H9 (cell line): Measurements from ENCODE around the gene SEMA3A. TPM values are rescaled to one million over a fixed set of nuclear protein-coding genes. Genes with fewer than 3 reads are reported as not detected.
A peak's percentile ranks its signal among the peaks of the same experiment; 100 is the strongest.

ENCODE experiments used
- DNase-seq: peaks from one replicate; pipeline ENCODE4 v3.0.0-alpha.2; 2017
- H2AFZ ChIP-seq: one replicate; pipeline ENCODE4 v1.6.1; 2013; ENCODE audit warnings: mild to moderate bottlenecking, low read length, control low read depth, moderate library complexity
- H2AK5ac ChIP-seq: 2 replicates; pipeline ENCODE4 v1.6.1; 2013; ENCODE audit warnings: low read length, control low read depth, mixed read lengths; ENCODE audit not compliant: insufficient read length
- H2BK120ac ChIP-seq: one replicate; pipeline ENCODE4 v1.6.1; 2013; ENCODE audit warnings: low read depth, mild to moderate bottlenecking, low read length, control low read depth, inconsistent platforms; ENCODE audit not compliant: poor library complexity, severe bottlenecking
- H2BK12ac ChIP-seq: 2 replicates; pipeline ENCODE4 v1.6.1; 2013; ENCODE audit warnings: low read length, control low read depth, mixed read lengths, low read depth; ENCODE audit not compliant: insufficient read length
- H2BK15ac ChIP-seq: 2 replicates; pipeline ENCODE4 v1.6.1; 2013; ENCODE audit warnings: low read depth, low read length, control low read depth
- H2BK20ac ChIP-seq: one replicate; pipeline ENCODE4 v1.6.1; 2013; ENCODE audit warnings: low read depth, mild to moderate bottlenecking, low read length, control low read depth, inconsistent platforms; ENCODE audit not compliant: poor library complexity, severe bottlenecking
- H2BK5ac ChIP-seq: 2 replicates; pipeline ENCODE4 v1.6.1; 2013; ENCODE audit warnings: low read length, control low read depth, mixed read lengths; ENCODE audit not compliant: insufficient read length
- H3K14ac ChIP-seq: 2 replicates; pipeline ENCODE4 v1.6.1; 2013; ENCODE audit warnings: low read length, control low read depth; ENCODE audit not compliant: insufficient read depth
- H3K18ac ChIP-seq: 2 replicates; pipeline ENCODE4 v1.6.1; 2013; ENCODE audit warnings: low read depth, mild to moderate bottlenecking, mixed read lengths, low read length, control low read depth; ENCODE audit not compliant: insufficient read length
- H3K23ac ChIP-seq: 2 replicates; pipeline ENCODE4 v1.6.1; 2013; ENCODE audit warnings: low read length, control low read depth, mixed read lengths, low read depth; ENCODE audit not compliant: insufficient read length
- H3K23me2 ChIP-seq: 2 replicates; pipeline ENCODE4 v1.6.1; 2013; ENCODE audit warnings: low read depth, mild to moderate bottlenecking, mixed read lengths, low read length, control low read depth; ENCODE audit not compliant: insufficient read length, poor library complexity, severe bottlenecking
- H3K27ac ChIP-seq: 2 replicates; pipeline ENCODE4 v1.5.1; 2013; ENCODE audit warnings: low read length, control low read depth, mixed read lengths, low read depth; ENCODE audit not compliant: insufficient read length
- H3K27me3 ChIP-seq: 2 replicates; pipeline ENCODE4 v1.6.1; 2013; ENCODE audit warnings: low read length, control low read depth, inconsistent platforms; ENCODE audit not compliant: insufficient read depth
- H3K4ac ChIP-seq: 2 replicates; pipeline ENCODE4 v1.6.1; 2013; ENCODE audit warnings: low read depth, mild to moderate bottlenecking, control low read depth, inconsistent platforms, low read length, moderate library complexity
- H3K4me1 ChIP-seq: 2 replicates; pipeline ENCODE4 v1.6.1; 2013; ENCODE audit warnings: low read length, control low read depth, inconsistent platforms; ENCODE audit not compliant: insufficient read depth
- H3K4me2 ChIP-seq: 2 replicates; pipeline ENCODE4 v1.6.1; 2013; ENCODE audit warnings: low read length, control low read depth, mixed read lengths; ENCODE audit not compliant: insufficient read length, insufficient read depth
- H3K56ac ChIP-seq: 2 replicates; pipeline ENCODE4 v1.6.1; 2013; ENCODE audit warnings: low read depth, mild to moderate bottlenecking, mixed read lengths, low read length, control low read depth; ENCODE audit not compliant: insufficient read length
- H3K79me1 ChIP-seq: 2 replicates; pipeline ENCODE4 v1.6.1; 2013; ENCODE audit warnings: low read depth, mild to moderate bottlenecking, moderate library complexity, low read length, control low read depth, inconsistent platforms; ENCODE audit not compliant: insufficient read depth, poor library complexity, severe bottlenecking
- H3K79me2 ChIP-seq: 2 replicates; pipeline ENCODE4 v1.6.1; 2013; ENCODE audit warnings: low read length, control low read depth, inconsistent platforms; ENCODE audit not compliant: insufficient read depth
- H3K9ac ChIP-seq: 2 replicates; pipeline ENCODE4 v1.6.1; 2013; ENCODE audit warnings: low read length, control low read depth, mixed read lengths; ENCODE audit not compliant: insufficient read length; ENCODE audit errors: extremely low read depth
- H3K9me3 ChIP-seq: one replicate; pipeline ENCODE4 v1.6.1; 2013; ENCODE audit warnings: low read depth, low read length, inconsistent platforms; ENCODE audit not compliant: control insufficient read depth
- H3T11ph ChIP-seq: one replicate; pipeline ENCODE4 v1.6.1; 2013; ENCODE audit warnings: mild to moderate bottlenecking, low read length, control low read depth, inconsistent platforms
- H4K20me1 ChIP-seq: one replicate; pipeline ENCODE4 v1.6.1; 2013; ENCODE audit not compliant: control insufficient read depth, insufficient read length, insufficient read depth
- H4K5ac ChIP-seq: 2 replicates; pipeline ENCODE4 v1.6.1; 2013; ENCODE audit warnings: low read depth, mild to moderate bottlenecking, mixed read lengths, low read length, control low read depth; ENCODE audit not compliant: insufficient read length
- H4K8ac ChIP-seq: replicated peaks from 2 replicates; pipeline ENCODE4 v1.6.1; 2013; ENCODE audit warnings: low read length, control low read depth, mixed read lengths, low read depth; ENCODE audit not compliant: insufficient read length
- H4K91ac ChIP-seq: 2 replicates; pipeline ENCODE4 v1.6.1; 2013; ENCODE audit warnings: low read depth, mild to moderate bottlenecking, moderate library complexity, mixed read lengths, low read length, control low read depth; ENCODE audit not compliant: insufficient read length
- H3K27ac Mint-ChIP-seq, 3 experiments: 2 replicates in 2 of 3; 3 replicates in 1 of 3; pipeline ENCODE4 v1.8.0; 2020 to 2021; ENCODE audit warnings: mixed read lengths in 3 of 3, mild to moderate bottlenecking in 1 of 3, moderate library complexity in 1 of 3
- H3K27me3 Mint-ChIP-seq: 2 replicates; pipeline ENCODE4 v1.8.0; 2021; ENCODE audit warnings: low read depth, mild to moderate bottlenecking, moderate library complexity, mixed read lengths
- H3K36me3 Mint-ChIP-seq, 3 experiments: 2 replicates in 2 of 3; 3 replicates in 1 of 3; pipeline ENCODE4 v1.8.0; 2020 to 2021; ENCODE audit warnings: low read depth in 3 of 3, mixed read lengths in 3 of 3; ENCODE audit not compliant: insufficient read depth in 1 of 3
- H3K4me1 Mint-ChIP-seq, 2 experiments: 2 replicates each; pipeline ENCODE4 v1.8.0; 2020; ENCODE audit warnings: mixed read lengths in 2 of 2
- H3K4me3 Mint-ChIP-seq, 2 experiments: 2 replicates in 1 of 2; 3 replicates in 1 of 2; pipeline ENCODE4 v1.8.0; 2020 to 2021; ENCODE audit warnings: mild to moderate bottlenecking in 2 of 2, mixed read lengths in 2 of 2, moderate library complexity in 1 of 2
- H3K9me3 Mint-ChIP-seq, 2 experiments: 2 replicates in 1 of 2; 3 replicates in 1 of 2; pipeline ENCODE4 v1.8.0; 2020; ENCODE audit warnings: mild to moderate bottlenecking in 2 of 2, mixed read lengths in 2 of 2, moderate library complexity in 1 of 2
- CTCF ChIP-seq: fragments of 200-600 bp; sonication (generic); conservative IDR thresholded peaks from 3 replicates; pipeline ENCODE4 v1.8.0; 2021; ENCODE audit warnings: antibody characterized with exemption, mild to moderate bottlenecking
- WGBS: extraction: QIAGEN DNeasy Blood & Tissue Kit; methylation state at CpG from one replicate; pipeline ENCODE4 v1.1.7; 2013; ENCODE audit warnings: missing lambda C conversion rate, low lambda C conversion rate, mixed read lengths; ENCODE audit not compliant: insufficient read length; ENCODE audit errors: extremely low coverage; 5-methylcytosine and 5-hydroxymethylcytosine counted together
- total RNA-seq: library from RNA; stranded (reverse); gene quantifications from 2 replicates; pipeline ENCODE4 v1.2.1, GENCODE V29; 2021

Gene SEMA3A
- total RNA-seq, 1 experiment from 2014 or later, result 60.0 TPM

- Histone ChIP-seq H3K27ac (no peak overlapping the region), H3K23me2 (no peaks in the 10 kb centered on the region), H2AFZ (no peak overlapping the region), H3K79me1 (no peaks in the 10 kb centered on the region), H3K4me2 (no peak overlapping the region), H4K8ac (no peak overlapping the region), H2BK120ac (no peak overlapping the region), H3K27me3 (no peaks in the 10 kb centered on the region), H3K4ac (no peak overlapping the region), H3K4me1 (peaks cover 10% of the 10 kb centered on the region; the same call in 1 of the 2 replicates), H3K56ac (no peak overlapping the region), H4K91ac (no peak overlapping the region), H4K5ac (no peak overlapping the region), H3K9me3 (no peaks in the 10 kb centered on the region), H2BK12ac (no peak overlapping the region), H3K9ac (no peak overlapping the region), H4K20me1 (no peaks in the 10 kb centered on the region), H3T11ph (no peak overlapping the region), H3K79me2 (no peaks in the 10 kb centered on the region; the same call in 1 of the 2 replicates), H2BK5ac (no peak overlapping the region), H2BK15ac (no peak overlapping the region), H3K18ac (no peak overlapping the region), H2BK20ac (no peak overlapping the region), H3K23ac (no peak overlapping the region), H3K14ac (no peak overlapping the region), H2AK5ac (no peak overlapping the region)
- H3K4me3 Mint-ChIP-seq, result no peak overlapping the region
- H3K27ac Mint-ChIP-seq, result peak overlapping the region in 1 of 3 experiments; percentile 96; a peak in 5 of 7 replicates
- no peak for TF ChIP-seq CTCF
- WGBS, result no CpG with 5 or more reads among the region's 2 CpGs
- H3K4me1 Mint-ChIP-seq, result peaks cover 83% of the 10 kb centered on the region in 2 experiments
- no peaks in the 10 kb centered on the region for H3K27me3 Mint-ChIP-seq
- DNase-seq, result no peak
- no peaks in the 10 kb centered on the region for H3K9me3 Mint-ChIP-seq
- H3K36me3 Mint-ChIP-seq, result peaks cover 4 to 11% (median 7%) of the 10 kb centered on the region in 3 experiments; a peak in 4 of 7 replicates
Measured at GRCh38 chr7:84108787-84109186, 85.8 kb downstream of the SEMA3A start.
